GM19239 (cell line): ENCODE results near the gene TAF4.
A peak's percentile ranks its signal among the peaks of the same experiment; 100 is the strongest.
"Not testable (repeated sequence)": the region's sequence is repeated elsewhere in the genome, so short reads cannot be mapped to it uniquely, and the experiment has no call there.

Experiments used
- DNase-seq: peaks from one replicate; pipeline ENCODE4 v3.0.0; 2011; ENCODE audit warnings: low spot score; ENCODE audit not compliant: insufficient read length
- FAIRE-seq: peaks from 2 replicates; lab custom pipeline; 2011; peaks lifted over from hg19 to GRCh38; lab: Jason Lieb, UNC

Gene TAF4

GRCh38 chr20:61983965-61984364, 81.7 kb downstream of the TAF4 start:
- FAIRE-seq = no peak
- no peak for DNase-seq

GRCh38 chr20:61982951-61983315, 82.7 kb downstream of the TAF4 start:
- DNase-seq (no peak), FAIRE-seq (no peak)

- no peak for DNase-seq
- no peak for FAIRE-seq
Measured at GRCh38 chr20:61982191-61982950, 83.3 kb downstream of the TAF4 start.

- DNase-seq, FAIRE-seq: not testable (repeated sequence)
Measured at GRCh38 chr20:61981691-61982090, 84.0 kb downstream of the TAF4 start.

- DNase-seq = peak; percentile 50
- FAIRE-seq = no peak
Measured at GRCh38 chr20:61980647-61981583, 84.8 kb downstream of the TAF4 start.

- DNase-seq = no peak
- no peak for FAIRE-seq
Measured at GRCh38 chr20:61979701-61980635, 85.7 kb downstream of the TAF4 start.

- DNase-seq (no peak), FAIRE-seq (no peak)
Measured at GRCh38 chr20:61979090-61979489, 86.6 kb downstream of the TAF4 start.

- no peak for FAIRE-seq
Measured at GRCh38 chr20:61978491-61978890, 87.2 kb downstream of the TAF4 start.

GRCh38 chr20:61977419-61977786, 88.3 kb downstream of the TAF4 start:
- no peak for DNase-seq
- FAIRE-seq = no peak

More at GRCh38 chr20:61978491-61978890, 87.2 kb downstream of the TAF4 start:
- DNase-seq = no peak

GRCh38 chr20:61976644-61977418, 88.8 kb downstream of the TAF4 start:
- FAIRE-seq (no peak), DNase-seq (no peak)

GRCh38 chr20:61976263-61976643, 89.4 kb downstream of the TAF4 start:
- DNase-seq (no peak), FAIRE-seq (no peak)

- FAIRE-seq (no peak), DNase-seq (no peak)
Measured at GRCh38 chr20:61975407-61976129, 90.1 kb downstream of the TAF4 start.

GRCh38 chr20:61974357-61974665, 91.4 kb downstream of the TAF4 start:
- DNase-seq = no peak
- no peak for FAIRE-seq

- no peak for FAIRE-seq
- DNase-seq = no peak
Measured at GRCh38 chr20:61973515-61974356, 91.9 kb downstream of the TAF4 start.

- no peak for DNase-seq
- FAIRE-seq = no peak
Measured at GRCh38 chr20:61972636-61973508, 92.8 kb downstream of the TAF4 start.

- DNase-seq, FAIRE-seq: not testable (repeated sequence)
Measured at GRCh38 chr20:61971595-61971994, 94.1 kb downstream of the TAF4 start.

GRCh38 chr20:61970357-61970756, 95.3 kb downstream of the TAF4 start:
- DNase-seq (no peak), FAIRE-seq (no peak)
